Caco-2 (cell line): ENCODE results near the gene MAD1L1. TPM values are rescaled to one million over a fixed set of nuclear protein-coding genes. Genes with fewer than 3 reads are reported as not detected.

Source experiments
- BruUV-seq: library from RNA; stranded (reverse); fragments of 400-500 nt; replicated peaks from 2 replicates; lab custom pipeline; 2021; lab: Mats Ljungman, UMichigan
- CTCF ChIA-PET: fragments of 300-600 bp; sonication (Branson Sonifier 250); formaldehyde crosslinking; loops from one replicate; lab custom pipeline; 2022; ENCODE audit warnings: antibody characterized with exemption; lab: Charles Lee
- POLR2A ChIA-PET: fragments of 300-600 bp; sonication (Branson Sonifier 250); formaldehyde crosslinking; loops from one replicate; lab custom pipeline; 2022; ENCODE audit warnings: antibody characterized with exemption; lab: Charles Lee
- DNase-seq, 2 experiments: peaks; one replicate each; pipeline versions ENCODE4 v3.0.0 to v3.0.0-alpha.2; 2020 to 2022
- H3K27me3 ChIP-seq: replicated peaks from 2 replicates; pipeline ENCODE4 v1.6.0; 2011; ENCODE audit warnings: low read length; ENCODE audit not compliant: control insufficient read depth, insufficient read depth
- H3K36me3 ChIP-seq: 2 replicates; pipeline ENCODE4 v1.5.1; 2011; ENCODE audit warnings: low read length; ENCODE audit not compliant: control insufficient read depth, insufficient read depth
- H3K4me1 ChIP-seq: fragments of 250-450 bp; sonication (Bioruptor Pico); 2 replicates; pipeline ENCODE4 v1.5.1; 2020; ENCODE audit warnings: mild to moderate bottlenecking
- H3K4me3 ChIP-seq: 2 replicates; pipeline ENCODE4 v1.5.1; 2011; ENCODE audit warnings: low read depth, mild to moderate bottlenecking, control low read depth, low read length
- H3K9me3 ChIP-seq: fragments of 250-450 bp; sonication (Bioruptor Pico); 2 replicates; pipeline ENCODE4 v1.5.1; 2020; ENCODE audit warnings: mild to moderate bottlenecking, moderate library complexity
- H3K27ac Mint-ChIP-seq: one replicate; pipeline ENCODE4 v1.8.0; 2022; ENCODE audit warnings: mixed read lengths; ENCODE audit not compliant: unreplicated experiment
- H3K27me3 Mint-ChIP-seq: one replicate; pipeline ENCODE4 v1.8.0; 2022; ENCODE audit warnings: mixed read lengths; ENCODE audit not compliant: insufficient read depth, unreplicated experiment
- H3K36me3 Mint-ChIP-seq: one replicate; pipeline ENCODE4 v1.8.0; 2022; ENCODE audit warnings: mild to moderate bottlenecking, mixed read lengths; ENCODE audit not compliant: insufficient read depth, unreplicated experiment
- H3K4me1 Mint-ChIP-seq: one replicate; pipeline ENCODE4 v1.8.0; 2022; ENCODE audit warnings: low read depth, mixed read lengths; ENCODE audit not compliant: unreplicated experiment
- H3K4me3 Mint-ChIP-seq: one replicate; pipeline ENCODE4 v1.8.0; 2022; ENCODE audit warnings: mild to moderate bottlenecking, moderate library complexity, mixed read lengths; ENCODE audit not compliant: unreplicated experiment
- H3K9me3 Mint-ChIP-seq: one replicate; pipeline ENCODE4 v1.8.0; 2022; ENCODE audit warnings: mixed read lengths; ENCODE audit not compliant: unreplicated experiment
- intact Hi-C: fragments of 100-400 bp; cut with micrococcal nuclease; formaldehyde crosslinking; loops from one replicate; pipeline ENCODE4 v1.10.0; 2022; ENCODE audit not compliant: unreplicated experiment
- total RNA-seq: library from RNA; stranded (reverse); gene quantifications from 2 replicates; pipeline ENCODE4 v1.2.3, GENCODE V29; 2022
- TF ChIP-seq, protein P1 (sequence below), 2 experiments: fragments of 200-600 bp in 1 of 2; IDR thresholded peaks; 1 replicate in 1 of 2; 2 replicates in 1 of 2; pipeline versions ENCODE4 v1.5.1 to v1.8.0; 2011 to 2022; ENCODE audit warnings: antibody characterized with exemption in 1 of 2, control low read depth in 1 of 2, inconsistent platforms in 1 of 2, low read depth in 1 of 2, low read length in 1 of 2, mild to moderate bottlenecking in 1 of 2, moderate library complexity in 1 of 2; ENCODE audit not compliant: insufficient read depth in 1 of 2, severe bottlenecking in 1 of 2, unreplicated experiment in 1 of 2

MAD1L1 gene
- total RNA-seq, 1 experiment from 2014 or later, result 58.6 TPM

GRCh38 chr7:2080060-2080387 lies 152.7 kb downstream of the MAD1L1 start:
- ChIA-PET CTCF (no interaction called here), POLR2A (no interaction called here)
- H3K9me3 ChIP-seq, result no peaks in the 10 kb centered on the region
- no TSS peak for BruUV-seq
- H3K4me1 ChIP-seq, result no peaks in the 10 kb centered on the region
- no peak overlapping the region for H3K4me3 ChIP-seq
- intact Hi-C loops, result no loop called here
- Mint-ChIP-seq H3K4me1 (no peaks in the 10 kb centered on the region), H3K4me3 (no peak overlapping the region), H3K27ac (no peak overlapping the region), H3K27me3 (no peaks in the 10 kb centered on the region), H3K36me3 (no peaks in the 10 kb centered on the region), H3K9me3 (no peaks in the 10 kb centered on the region)
- TF ChIP-seq, protein P1, sequence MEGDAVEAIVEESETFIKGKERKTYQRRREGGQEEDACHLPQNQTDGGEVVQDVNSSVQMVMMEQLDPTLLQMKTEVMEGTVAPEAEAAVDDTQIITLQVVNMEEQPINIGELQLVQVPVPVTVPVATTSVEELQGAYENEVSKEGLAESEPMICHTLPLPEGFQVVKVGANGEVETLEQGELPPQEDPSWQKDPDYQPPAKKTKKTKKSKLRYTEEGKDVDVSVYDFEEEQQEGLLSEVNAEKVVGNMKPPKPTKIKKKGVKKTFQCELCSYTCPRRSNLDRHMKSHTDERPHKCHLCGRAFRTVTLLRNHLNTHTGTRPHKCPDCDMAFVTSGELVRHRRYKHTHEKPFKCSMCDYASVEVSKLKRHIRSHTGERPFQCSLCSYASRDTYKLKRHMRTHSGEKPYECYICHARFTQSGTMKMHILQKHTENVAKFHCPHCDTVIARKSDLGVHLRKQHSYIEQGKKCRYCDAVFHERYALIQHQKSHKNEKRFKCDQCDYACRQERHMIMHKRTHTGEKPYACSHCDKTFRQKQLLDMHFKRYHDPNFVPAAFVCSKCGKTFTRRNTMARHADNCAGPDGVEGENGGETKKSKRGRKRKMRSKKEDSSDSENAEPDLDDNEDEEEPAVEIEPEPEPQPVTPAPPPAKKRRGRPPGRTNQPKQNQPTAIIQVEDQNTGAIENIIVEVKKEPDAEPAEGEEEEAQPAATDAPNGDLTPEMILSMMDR (IDR thresholded peaks at IDR 0.05; ENCODE audit: insufficient read depth in 1 of 2, low read depth in 1 of 2, low read length in 1 of 2, severe bottlenecking in 1 of 2, unreplicated experiment in 1 of 2), result no peak
- DNase-seq, result no peak
- H3K27me3 ChIP-seq, result no peaks in the 10 kb centered on the region
- no peaks in the 10 kb centered on the region for H3K36me3 ChIP-seq

DNA sequence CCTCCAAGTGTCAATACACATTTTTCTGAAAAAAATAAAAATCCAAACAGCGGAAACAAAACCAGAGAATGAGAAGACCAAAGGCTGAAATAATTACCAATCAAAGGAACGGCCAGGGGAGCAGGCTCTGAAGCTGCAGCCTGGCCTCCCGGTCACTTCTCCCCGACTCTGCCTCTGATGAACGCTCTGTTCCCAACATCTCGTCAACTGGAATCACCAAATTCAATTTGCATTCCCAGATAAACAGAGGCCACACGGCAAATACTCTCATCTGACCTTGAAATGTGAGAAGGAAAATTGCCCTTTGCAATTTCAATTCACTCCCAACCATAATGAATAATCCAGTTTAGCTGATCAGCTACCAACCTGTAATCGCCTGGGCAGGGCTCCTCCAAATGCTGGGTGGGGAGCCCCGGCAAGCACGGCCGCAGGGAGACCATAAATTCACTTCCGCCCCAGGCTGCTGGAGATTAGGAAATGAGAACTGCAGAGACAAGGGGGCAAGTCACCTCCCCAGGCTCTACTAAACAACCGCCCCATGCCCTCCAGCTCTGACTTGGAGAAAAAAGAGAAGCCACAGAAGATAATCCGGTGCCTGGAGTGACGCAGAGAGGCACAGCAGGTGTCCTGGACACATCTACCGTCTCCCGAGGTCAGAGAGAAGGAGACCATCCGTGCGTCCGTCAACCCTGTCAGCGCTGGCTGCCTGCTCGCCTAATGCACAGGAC lies 153.2 kb downstream of the MAD1L1 start:
- POLR2A ChIA-PET, result no interaction called here
- TF ChIP-seq, protein P1 (IDR thresholded peaks at IDR 0.05; ENCODE audit: insufficient read depth in 1 of 2, low read depth in 1 of 2, low read length in 1 of 2, severe bottlenecking in 1 of 2, unreplicated experiment in 1 of 2), result no peak
- CTCF ChIA-PET, result no interaction called here
- intact Hi-C loops, result no loop called here
- Histone ChIP-seq H3K36me3 (no peaks in the 10 kb centered on the region), H3K4me1 (no peaks in the 10 kb centered on the region), H3K27me3 (no peaks in the 10 kb centered on the region), H3K4me3 (no peak overlapping the region), H3K9me3 (no peaks in the 10 kb centered on the region)
- Mint-ChIP-seq H3K4me1 (no peaks in the 10 kb centered on the region), H3K4me3 (no peak overlapping the region), H3K27me3 (no peaks in the 10 kb centered on the region), H3K36me3 (no peaks in the 10 kb centered on the region), H3K27ac (no peak overlapping the region), H3K9me3 (no peaks in the 10 kb centered on the region)
- no peak for DNase-seq
- no TSS peak for BruUV-seq

DNA sequence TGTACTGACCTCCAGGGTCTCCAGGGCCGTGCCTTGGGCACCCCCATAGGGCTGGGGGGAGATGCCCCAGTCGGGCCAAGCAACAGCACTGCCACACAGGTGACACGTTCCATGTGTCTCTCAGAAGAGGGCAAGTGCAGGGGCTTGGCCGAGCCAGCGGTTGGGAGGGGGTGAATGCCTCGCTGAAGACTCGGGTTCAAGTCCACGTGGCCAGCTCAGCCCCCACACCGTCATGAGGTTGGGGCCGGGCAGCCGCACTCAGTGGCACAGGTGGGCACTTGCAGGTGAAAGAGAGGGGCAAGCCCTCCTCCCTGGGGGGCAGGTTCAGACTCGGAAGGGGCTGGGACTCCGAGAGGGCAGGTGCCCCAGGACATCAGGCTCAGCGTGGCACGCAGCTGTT lies 153.8 kb downstream of the MAD1L1 start:
- H3K4me1 Mint-ChIP-seq, result no peaks in the 10 kb centered on the region
- H3K9me3 Mint-ChIP-seq, result no peaks in the 10 kb centered on the region
- POLR2A ChIA-PET, result no interaction called here
- TF ChIP-seq, protein P1 (IDR thresholded peaks at IDR 0.05; ENCODE audit: insufficient read depth in 1 of 2, low read depth in 1 of 2, low read length in 1 of 2, severe bottlenecking in 1 of 2, unreplicated experiment in 1 of 2), result no peak
- Histone ChIP-seq H3K4me1 (no peaks in the 10 kb centered on the region), H3K27me3 (no peaks in the 10 kb centered on the region), H3K9me3 (no peaks in the 10 kb centered on the region), H3K4me3 (no peak overlapping the region), H3K36me3 (no peaks in the 10 kb centered on the region)
- intact Hi-C loops, result no loop called here
- no peak overlapping the region for H3K4me3 Mint-ChIP-seq
- no peaks in the 10 kb centered on the region for H3K27me3 Mint-ChIP-seq
- no peak for DNase-seq
- peaks cover under 1% of the 10 kb centered on the region for H3K36me3 Mint-ChIP-seq
- no peak overlapping the region for H3K27ac Mint-ChIP-seq
- CTCF ChIA-PET, result no interaction called here
- BruUV-seq, result no TSS peak
